GM21447 (cell line): ENCODE results near the gene CCNJ.
"Not testable (repeated sequence)": the region's sequence is repeated elsewhere in the genome, so short reads cannot be mapped to it uniquely, and the experiment has no call there.

ENCODE experiments used
- ATAC-seq: cut with Tn5 transposase; IDR thresholded peaks from one replicate; pipeline ENCODE4 v1.9.1; 2021; ENCODE audit not compliant: unreplicated experiment

CCNJ gene, protein sequence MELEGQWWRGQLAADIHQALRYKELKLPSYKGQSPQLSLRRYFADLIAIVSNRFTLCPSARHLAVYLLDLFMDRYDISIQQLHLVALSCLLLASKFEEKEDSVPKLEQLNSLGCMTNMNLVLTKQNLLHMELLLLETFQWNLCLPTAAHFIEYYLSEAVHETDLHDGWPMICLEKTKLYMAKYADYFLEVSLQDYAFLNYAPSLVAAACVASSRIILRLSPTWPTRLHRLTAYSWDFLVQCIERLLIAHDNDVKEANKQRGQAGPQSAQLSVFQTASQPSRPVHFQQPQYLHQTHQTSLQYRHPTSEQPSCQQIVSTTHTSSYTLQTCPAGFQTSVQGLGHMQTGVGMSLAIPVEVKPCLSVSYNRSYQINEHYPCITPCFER

DNA sequence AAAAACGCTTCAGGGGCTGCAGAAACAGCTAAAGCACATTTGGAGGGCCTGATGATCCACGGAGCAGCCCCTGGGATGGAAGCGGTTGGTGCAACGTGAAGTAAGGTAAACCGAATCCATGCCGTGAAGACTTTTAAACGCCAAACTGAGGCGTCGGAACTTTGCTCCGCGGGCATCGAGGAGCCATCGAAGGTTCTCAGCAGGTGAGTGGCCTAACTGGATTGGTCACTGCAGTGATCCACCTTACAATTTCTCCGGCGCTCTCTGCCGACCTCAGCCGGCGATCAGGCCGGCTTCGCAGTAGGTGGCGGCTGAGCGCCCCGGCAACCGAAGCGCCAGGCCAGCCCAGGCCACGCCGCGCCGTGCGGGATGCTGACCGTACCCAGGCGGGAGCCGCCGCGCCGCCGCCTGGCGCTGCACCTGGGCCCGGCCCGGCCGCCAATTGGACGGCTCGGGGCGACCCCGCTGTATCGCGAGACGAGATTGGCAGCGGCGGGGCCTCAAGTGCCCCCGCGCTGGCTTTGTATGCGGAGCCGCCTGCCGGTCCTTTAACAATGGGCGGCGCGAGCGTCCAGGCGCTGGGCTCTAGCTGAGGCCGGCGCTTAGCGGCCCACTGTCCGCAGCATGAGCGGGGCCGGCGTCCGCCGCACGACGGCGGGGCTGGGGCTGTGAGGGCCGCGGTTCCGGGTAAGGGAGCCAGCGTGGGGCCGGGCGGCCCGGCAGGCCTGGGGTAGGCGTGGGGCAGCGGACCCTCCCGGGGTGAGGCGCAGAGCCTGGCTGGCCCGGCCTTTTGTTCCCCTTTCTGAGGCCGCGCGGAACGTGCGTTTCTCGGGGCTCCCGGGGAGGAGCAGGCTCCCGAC lies at the start of gene CCNJ:
CCNJ (plus strand) TSS at position 551 of the 860 bp plus-strand sequence. CDS start 811 bp downstream, outside the sequence.
- peak; percentile 82 for ATAC-seq

DNA sequence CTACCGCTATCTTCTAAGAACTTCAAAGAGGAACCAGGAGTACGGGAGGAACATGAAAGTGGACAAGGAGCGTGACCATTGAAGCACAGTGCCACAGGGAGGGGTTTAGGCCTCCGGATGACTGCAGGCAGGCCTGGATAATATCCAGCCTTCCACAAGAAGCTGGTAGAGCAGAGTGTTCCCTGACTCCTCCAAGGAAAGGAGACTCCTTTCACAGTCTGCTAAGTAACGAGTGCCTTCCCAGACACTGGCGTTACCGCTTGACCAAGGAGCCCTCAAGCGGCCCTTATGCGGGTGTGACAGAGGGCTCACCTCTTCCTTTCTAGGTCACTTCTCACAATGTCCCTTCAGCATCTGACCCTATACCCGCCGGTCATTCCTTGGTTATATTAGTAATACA lies 49.0 kb upstream of the CCNJ start:
- not testable (repeated sequence) for ATAC-seq

DNA sequence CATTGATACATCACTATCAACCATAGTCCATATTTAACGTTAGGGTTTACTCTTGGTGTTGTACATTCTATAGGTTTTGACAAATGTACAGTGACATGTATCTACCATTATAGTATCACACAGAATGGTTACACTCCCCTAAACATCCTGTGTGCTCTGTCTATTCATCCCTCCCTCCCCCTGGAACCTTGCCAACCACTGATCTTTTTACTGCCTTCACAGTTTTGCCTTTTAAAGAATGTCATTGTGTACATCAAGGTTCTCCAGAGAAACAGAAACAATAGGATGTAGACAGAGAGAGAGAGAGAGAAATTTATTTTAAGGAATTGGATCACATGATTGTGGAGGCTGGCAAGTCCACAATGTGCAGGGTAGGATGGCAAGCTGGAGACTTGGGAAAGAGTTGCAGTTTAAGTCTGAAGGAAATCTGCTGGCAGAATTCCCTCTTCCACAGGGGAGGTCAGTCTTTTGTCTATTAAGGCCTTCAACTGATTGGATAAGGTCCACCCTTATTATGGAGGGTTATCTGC lies 45.1 kb upstream of the CCNJ start:
- no peak for ATAC-seq

DNA sequence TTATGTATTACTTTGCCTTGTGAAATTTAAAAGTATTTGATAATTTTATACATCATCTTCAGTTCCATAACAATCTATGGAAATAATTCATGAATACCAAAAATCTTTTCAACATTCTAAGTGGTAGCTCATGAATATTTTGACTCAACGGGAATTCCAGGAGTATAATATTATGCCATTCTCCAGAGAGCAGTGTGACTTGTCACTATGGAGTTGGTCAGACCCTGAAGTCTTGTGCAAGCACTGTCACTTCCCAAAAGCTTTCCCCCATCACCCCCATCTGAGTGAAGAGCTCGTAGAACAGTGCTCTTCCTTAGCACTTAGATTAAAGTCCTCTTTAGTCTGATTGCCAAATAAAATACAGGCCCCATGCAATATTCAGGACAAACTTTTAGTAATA lies 29.4 kb upstream of the CCNJ start:
- ATAC-seq, result no peak

DNA sequence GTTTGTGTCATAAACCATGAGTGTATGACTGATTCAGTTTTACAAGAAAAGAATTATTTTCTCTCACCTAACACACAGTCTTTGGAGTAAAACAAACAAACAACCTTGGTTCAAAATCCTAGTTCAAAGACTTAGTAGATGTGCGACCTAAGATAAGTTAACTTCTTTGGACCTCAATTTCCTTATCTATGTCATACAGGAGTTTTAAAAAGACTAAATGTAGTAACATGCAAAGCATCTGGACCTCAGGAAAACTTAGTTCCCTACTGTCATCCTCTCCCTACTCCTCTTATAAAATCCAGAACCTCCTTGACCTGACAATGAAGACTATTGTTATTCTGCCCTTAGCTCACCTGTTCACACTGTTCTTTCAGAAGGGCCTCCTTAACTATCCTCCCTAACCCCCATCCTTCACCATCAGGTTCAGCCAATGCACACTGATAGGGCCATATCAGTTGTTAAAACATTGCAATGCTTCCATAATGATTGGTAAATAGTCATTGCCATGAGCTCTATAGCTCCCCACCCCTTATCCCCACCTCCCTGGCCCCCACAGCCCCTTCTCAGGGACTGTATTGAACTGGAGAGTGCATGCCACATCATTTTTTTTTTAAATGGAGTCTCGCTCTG lies 28.8 kb upstream of the CCNJ start:
- ATAC-seq, result no peak

DNA sequence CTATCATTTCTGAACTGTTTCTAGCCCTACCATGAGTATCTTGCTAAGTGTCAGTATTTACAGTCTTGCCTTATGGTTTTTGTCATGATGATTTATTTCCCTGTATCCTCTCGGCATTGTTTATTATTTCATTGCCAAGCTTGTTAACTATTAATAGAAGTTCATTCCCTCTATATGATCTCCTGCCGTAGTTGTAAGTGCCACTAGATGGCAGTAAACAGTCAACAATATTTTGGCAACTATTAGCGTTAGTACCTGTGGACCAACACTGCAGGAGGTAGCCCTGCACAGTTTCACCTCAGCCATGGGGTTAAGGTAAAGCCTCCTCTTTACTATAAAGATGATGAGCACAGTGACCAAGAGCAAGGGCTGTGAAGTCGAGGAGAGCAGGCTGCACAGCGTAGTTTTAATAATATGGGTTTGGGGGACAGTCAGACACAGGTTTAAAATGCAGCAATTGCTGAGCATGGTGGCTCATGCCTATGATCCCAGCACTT lies 26.1 kb upstream of the CCNJ start:
- ATAC-seq, result no peak

DNA sequence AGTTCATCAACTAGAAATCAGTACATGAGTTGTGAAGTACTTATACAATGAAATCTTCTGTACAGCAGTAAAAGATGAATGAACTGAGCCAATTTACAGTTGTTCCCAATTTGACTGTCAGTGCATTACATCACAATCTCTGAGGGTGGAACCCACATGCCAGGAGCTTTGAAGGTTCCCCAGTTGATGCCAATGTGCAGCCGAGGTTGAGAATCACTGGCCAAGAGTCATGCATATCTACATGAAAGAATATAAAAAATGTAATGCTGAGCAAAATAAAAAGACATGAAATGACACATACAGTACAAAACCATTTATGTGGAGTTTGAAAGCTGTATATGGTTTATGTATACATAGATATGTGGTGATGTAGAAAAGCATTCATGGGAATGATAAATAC lies 22.1 kb upstream of the CCNJ start:
- ATAC-seq, result no peak

DNA sequence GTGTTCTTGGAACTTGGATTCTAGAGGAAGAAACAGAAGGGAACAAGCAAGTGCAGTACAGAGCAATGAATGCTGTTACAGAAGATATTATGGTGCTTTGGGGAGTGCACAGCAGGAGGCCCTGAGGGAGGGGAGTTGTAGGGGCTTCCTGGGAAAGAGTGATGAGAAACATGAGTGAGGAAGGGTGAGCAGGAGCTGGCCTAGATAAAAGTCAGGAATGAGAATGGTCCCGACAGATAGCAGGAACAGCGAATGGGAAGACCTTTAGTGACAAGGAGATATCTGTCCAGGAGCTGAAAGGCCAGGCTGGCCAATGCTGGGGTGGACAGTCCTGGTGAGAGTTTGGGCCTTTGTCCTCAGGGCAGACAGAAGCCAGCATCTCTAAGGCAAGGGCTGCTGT lies 20.6 kb upstream of the CCNJ start:
- ATAC-seq, result no peak

DNA sequence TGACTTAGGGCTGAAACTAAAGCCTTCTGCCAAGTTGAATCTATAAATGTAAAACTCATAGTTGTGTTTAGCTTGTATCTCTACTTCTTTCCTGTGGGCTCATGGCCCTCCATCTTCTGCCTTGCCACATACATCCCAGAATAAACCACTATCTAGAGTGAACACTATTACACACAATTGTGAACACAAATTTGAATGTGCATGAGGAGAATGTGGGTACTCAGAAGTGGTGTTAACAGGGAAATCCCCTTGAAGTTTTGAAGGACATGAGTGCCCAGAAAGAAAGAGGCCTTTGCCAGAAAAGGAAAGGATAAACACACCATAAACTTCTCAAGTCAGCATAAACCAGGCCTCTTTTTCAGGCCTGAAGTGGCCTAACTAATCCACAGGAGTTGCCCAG lies 20.2 kb upstream of the CCNJ start:
- no peak for ATAC-seq

DNA sequence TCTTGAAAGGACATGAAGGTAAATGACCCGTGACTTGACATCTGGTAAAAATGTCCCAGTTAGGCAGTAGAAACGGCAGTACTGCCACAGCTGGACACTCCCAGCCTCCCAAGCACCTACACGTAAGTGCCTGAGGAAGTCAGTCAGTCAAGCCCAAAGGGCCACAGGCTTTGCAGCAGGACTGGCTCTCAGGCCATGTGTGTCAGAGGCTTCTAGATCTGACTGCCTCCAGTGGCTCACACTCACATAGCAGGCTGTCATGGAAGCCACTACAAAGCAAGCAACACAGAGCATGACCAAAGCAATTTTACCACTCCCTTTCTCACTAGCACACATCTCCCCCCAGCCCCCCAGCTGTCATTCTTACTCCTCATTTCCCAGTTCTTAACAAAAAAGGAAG lies 17.8 kb upstream of the CCNJ start:
- no peak for ATAC-seq

DNA sequence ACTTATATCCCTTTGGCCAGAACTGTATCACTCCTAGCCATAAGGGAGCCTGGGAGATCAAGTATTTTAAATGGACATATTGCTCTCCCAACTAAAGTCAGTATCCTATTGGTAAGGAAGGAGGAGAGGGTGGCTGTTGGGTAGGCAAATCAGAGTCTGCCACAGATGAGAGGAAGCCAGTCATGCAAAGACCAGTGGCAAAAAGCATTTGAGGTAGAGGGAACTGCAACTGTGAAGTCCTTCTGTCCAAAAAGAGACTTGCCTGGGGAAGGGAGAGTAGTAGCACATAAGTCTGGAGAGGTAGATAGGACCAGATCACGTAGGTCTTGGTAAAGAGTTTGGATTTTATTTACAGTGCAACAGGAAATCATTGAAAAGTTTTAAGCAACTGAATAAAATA lies 8.8 kb upstream of the CCNJ start:
- ATAC-seq, result no peak

DNA sequence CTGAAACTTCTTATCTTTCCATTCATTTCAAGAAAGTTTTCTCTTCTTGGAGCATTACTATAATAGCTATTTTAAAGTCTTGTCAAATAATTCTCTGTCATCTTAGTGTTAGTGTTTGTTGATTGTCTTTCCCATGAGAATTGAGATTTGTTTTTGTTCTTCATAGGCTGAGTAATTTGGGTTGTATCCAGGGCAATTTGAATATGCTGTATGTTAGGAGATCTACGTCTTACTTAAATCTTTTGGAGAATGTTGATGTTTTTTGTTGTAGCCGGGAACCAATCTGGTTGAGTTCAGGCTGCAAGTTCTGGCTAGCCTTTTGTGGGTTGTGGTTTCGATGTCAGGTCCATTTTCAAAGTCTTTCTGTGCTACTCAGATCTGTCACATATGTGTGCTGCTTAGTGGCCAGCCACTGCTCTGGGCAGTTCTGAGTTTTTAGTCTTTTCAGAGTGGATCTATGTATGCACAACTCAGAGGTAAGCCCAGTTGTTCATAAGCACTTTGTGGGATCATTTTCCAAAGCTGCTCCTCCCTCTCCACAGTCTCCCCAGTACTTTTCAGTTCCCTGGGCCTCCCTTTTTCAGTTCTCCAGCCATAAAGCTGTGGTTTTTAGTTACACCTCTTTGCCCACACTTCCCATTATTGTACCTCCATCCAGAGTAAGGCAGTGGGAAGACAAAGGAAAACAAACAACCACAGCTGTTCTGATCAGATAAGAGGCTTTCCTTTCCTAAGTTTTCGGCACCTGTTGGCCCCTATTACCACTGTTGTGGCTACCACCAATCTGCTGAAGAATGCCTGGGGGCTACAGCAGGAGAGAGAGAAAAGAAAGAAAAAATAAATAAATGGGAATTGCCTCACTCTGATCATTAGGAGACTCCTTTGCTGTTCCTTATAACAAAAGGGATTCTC lies 4.7 kb upstream of the CCNJ start:
- no peak for ATAC-seq

DNA sequence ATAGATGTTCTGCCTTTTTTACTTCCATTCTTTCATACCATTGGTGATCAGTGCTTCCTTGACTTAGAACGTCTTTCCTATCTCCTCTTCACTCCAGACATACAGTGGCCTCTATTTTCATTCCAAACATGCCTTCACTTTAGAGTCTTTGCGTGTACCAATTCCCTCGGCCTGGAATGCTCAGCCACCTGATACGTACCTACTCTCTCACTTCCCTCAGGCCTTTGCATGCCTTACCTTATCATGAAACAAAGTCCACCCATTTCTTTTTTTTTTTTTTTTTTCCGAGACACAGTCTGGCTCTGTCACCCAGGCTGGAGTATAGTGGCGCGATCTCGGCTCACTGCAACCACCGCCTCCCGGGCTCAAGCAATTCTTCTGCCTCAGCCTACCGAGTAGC lies 2.2 kb upstream of the CCNJ start:
- no peak for ATAC-seq

DNA sequence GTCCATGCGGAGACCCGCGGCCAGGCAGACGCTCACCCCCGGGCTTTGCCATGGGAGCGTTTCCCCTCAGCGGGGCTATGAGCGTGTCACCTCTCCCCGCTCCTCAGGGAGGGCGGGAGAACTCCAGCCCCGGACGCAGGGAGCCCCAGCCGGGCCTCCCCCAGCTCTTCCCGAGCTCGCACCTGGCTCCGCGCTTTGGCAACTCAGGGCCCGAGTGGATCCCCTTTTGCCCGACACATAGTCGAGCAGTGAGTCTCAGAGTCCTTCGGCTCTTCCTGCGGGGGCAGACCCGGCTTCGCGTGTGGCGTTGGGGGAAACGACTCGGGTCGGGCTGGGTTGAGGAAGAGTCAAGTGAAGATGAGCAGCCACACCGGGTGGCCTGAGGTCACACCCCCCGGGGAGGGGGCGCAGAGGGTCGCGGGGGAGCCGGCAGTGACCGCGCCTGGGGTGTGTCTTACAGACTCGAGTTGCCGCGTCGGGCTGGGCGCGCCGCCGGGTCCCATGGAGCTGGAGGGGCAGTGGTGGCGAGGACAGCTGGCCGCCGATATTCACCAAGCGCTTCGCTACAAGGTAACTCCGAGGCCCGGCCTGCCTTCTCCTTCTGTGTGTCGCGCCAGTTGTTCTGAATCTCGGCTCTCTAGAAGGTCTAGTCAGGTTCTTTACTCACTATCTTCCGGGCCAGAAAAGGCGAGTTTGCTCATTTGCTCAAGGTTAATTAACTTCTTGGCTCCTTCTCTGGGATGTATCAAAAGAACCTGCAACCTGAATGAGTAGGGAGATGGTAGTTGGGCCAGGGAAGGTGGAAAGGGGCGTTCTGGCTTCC lies 721 bp downstream of the CCNJ start:
- ATAC-seq, result peak; percentile 44

DNA sequence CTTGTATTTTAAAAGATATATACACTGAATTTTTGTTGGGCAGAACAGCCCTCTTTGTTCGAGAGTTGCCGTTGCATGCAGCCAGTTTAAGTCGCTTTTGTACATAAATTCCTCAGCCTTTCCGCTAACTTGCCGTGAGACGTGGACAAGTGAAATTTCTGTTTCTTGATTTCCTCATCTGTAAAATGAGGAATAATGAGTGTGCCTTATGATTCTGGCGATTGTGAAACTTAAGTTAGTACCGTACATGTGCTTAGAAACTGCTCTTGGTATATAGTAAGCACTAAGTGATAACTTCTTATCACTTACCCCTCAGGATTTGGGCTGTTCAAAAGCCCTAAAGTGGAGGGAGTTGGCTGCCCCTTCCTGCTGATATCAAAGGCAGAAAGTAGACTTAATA lies 1.4 kb downstream of the CCNJ start:
- no peak for ATAC-seq

DNA sequence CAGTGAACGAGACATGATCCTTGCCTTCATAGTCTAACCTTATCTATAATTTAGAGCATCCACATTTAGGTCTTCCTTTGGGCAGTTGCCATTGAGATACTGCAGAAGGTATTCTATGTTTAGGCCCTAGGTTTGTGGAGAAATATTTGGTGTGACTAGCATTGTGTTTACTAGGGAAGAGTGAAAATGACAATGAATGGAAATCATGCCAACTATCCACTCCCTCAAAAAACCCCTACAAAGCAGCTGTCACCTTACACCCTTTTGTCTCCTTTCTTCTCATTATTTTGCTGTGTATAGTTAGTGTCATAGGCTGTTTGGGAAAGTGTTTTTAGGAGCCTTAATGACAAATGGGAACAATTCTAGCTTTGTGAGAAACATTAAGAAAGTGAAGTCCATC lies 3.2 kb downstream of the CCNJ start:
- no peak for ATAC-seq

DNA sequence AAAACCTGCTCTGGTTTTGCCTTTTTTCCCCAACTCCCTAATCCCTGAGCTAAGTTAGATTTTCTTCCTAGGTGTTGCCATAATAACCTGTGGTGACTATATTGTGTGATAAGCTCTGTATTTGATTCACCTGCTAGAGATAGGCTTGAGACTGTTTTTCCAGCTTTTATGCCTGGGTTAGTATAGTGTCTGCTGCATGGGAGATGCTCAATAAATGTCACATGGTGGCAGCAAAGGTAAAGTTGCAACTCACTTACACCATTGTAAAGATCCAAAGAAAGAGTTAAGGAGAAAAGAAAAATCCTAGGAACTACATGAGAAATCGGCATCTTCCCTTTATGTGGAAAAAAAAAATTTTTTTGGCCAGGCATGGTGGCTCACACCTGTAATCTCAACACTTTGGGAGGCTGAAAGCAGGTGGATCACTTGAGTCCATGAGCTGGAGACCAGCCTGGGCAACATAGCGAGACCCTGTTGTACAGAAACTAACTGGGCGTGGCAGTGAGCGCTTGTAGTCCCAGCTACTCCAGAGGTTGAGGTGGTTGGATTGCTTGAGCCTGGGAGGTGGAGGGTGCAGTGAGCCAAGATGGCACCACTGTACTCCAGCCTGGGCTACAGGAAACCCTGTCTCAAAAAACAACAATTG lies 3.7 kb downstream of the CCNJ start:
- ATAC-seq, result no peak

DNA sequence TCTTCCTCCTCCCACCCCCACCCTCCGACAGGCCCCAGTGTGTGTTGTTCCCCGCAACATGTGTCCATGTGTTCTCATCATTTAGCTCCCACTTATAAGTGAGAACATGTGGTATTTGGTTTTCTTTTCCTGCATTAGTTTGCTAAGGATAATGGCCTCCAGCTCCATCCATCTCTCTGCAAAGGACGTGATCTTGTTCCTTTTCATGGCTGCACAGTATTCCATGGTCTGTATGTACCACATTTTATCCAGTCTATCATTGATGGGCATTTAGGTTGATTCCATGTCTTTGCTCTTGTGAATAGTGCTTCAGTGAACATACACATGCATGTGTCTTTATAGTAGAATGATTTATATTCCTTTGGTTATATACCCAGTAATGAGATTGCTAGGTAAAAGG lies 4.5 kb downstream of the CCNJ start:
- ATAC-seq, result not testable (repeated sequence)

DNA sequence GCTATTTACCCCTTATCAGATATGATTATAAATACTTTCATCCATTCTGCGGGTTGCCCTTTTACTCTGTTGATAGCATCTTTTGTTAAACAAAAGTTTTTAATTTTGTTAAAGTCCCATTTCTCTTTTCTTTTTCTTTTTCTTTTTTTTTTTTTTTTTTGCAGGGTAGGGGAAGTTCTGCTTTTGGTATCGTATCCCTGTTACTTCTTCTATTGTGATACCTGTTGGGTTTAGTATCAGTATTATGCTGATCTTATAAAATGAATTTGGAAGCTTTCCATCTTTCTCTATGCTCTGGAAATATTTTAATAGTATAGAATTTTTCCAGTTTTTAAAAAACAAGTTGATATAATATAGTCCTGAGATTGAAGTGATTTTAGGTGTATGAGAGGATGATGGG lies 6.0 kb downstream of the CCNJ start:
- no peak for ATAC-seq
